ENCODE measurements around the gene ZNF827. TPM values are rescaled to one million over a fixed set of nuclear protein-coding genes. Genes with fewer than 3 reads are reported as not detected.

The ZNF827 gene
- total RNA-seq, 1 experiment from 2014 or later, result 4.8 TPM

DNA sequence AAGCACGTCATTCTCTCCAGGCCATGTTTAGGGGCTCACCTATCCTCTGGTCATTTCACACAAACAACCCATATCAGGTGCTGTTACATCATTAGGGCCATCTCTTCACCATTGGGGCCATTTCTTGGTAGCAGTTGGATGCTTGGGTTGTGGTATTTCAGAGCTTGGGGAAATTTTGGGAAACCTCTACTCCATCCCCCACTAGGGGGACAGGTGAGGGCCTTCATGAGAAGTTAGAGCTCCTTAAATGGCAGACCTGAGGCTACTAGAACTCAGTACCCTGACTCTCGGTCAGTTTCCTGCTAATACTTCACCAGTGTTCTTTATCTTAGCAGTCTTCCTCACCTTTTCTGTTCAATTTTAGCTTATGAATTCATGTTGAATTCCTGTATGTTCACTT, 50.2 kb downstream of the ZNF827 start:
- no peak for DNase-seq (ENCODE audit: low spot score)

- no peak for DNase-seq (ENCODE audit: low spot score)
These were observed 51.2 kb downstream of the ZNF827 start for GRCh38 chr4:145887241-145887991.

- no peak for DNase-seq (ENCODE audit: low spot score)
These were observed 51.8 kb downstream of the ZNF827 start for GRCh38 chr4:145886871-145887240.

- no peak for DNase-seq (ENCODE audit: low spot score)
These were observed 53.0 kb downstream of the ZNF827 start for GRCh38 chr4:145885666-145886065.

DNA sequence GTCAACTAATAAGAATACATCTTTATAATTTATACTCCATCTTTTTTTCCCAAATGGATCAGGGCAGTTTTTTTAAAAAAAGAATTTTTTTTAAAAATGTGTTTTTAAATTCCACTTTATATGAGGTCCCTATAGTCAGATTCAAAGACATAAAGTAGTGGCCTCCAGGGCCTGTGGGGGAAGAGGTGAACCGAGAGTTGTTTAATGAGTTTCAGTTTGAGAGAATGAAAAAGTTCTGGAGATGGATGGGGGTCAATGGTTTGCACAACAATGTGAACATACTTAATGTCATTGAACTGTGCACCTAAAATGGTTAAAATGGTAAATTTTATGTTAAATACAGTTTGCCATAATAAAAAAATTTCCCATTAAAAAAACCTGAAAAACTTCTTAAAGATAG, 53.8 kb downstream of the ZNF827 start:
- DNase-seq (ENCODE audit: low spot score), result no peak

GRCh38 chr4:145883101-145883694, 55.4 kb downstream of the ZNF827 start:
- DNase-seq (ENCODE audit: low spot score), result no peak

DNA sequence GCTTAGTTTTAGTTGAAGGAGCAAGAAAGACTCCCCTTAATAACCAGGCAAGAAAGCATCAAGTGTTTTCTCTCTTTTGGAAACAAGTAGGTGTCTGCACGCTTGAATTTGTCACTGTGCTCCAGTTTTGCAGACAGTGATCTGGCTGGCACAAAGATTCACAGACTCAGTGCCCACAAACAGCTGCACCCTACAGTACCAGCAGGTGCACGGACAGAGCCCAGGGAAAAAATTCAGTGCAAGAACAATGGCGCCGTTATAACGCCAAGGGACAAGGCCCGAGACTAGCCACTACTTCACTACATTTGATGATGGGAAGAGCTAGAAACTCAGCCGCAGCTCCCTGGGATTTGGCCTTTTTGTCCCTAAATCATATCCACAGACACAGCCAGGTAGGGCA, 56.0 kb downstream of the ZNF827 start:
- no peak for DNase-seq (ENCODE audit: low spot score)

GRCh38 chr4:145881989-145882388, 56.6 kb downstream of the ZNF827 start:
- DNase-seq (ENCODE audit: low spot score), result no peak

GRCh38 chr4:145881576-145881975, 57.0 kb downstream of the ZNF827 start:
- DNase-seq (ENCODE audit: low spot score), result no peak

GRCh38 chr4:145880355-145880960, 58.2 kb downstream of the ZNF827 start:
- no peak for DNase-seq (ENCODE audit: low spot score)

- DNase-seq (ENCODE audit: low spot score), result no peak
These were observed 59.0 kb downstream of the ZNF827 start for GRCh38 chr4:145879598-145879997.

- DNase-seq (ENCODE audit: low spot score), result no peak
These were observed 59.9 kb downstream of the ZNF827 start for GRCh38 chr4:145878501-145879435.

- DNase-seq (ENCODE audit: low spot score), result no peak
These were observed 62.0 kb downstream of the ZNF827 start for GRCh38 chr4:145876531-145877180.

DNA sequence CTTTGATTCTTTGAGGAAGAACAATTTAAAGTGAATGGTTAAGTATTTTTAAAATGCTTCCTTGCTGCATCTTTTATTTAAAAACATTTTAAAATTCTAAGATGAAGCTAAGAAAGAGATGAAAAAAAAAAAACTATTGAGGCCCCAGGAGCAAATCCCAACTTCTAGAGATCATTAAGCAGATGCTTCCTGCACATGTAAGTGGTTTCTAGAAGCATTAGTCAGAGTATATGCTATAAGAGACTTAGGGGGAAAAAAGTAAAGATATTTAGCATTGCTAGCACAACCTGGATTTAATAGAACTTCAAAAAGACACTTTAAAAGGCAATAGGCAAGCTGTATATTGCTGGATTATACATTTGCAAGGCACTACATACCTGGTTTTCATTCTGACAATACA, 64.7 kb downstream of the ZNF827 start:
- DNase-seq (ENCODE audit: low spot score), result no peak

DNA sequence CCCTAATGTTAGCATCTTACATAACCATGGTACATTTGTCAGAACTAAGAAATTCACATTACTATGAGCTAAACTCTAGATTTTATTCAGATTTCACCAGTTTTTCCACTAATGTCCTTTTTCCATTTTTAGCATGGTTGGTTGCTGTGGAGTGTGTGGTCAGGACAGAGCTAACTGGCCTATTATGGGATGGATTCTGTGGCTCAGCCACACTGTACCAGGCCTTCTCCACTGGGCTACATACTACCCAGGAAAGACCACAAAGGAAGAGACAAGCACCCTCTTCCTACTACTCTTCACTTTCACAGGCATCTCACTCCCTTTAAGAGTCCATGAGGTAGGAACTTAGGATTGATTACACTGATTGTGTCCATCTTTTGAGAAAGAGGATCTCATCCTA, 67.4 kb downstream of the ZNF827 start:
- no peak for DNase-seq (ENCODE audit: low spot score)

DNA sequence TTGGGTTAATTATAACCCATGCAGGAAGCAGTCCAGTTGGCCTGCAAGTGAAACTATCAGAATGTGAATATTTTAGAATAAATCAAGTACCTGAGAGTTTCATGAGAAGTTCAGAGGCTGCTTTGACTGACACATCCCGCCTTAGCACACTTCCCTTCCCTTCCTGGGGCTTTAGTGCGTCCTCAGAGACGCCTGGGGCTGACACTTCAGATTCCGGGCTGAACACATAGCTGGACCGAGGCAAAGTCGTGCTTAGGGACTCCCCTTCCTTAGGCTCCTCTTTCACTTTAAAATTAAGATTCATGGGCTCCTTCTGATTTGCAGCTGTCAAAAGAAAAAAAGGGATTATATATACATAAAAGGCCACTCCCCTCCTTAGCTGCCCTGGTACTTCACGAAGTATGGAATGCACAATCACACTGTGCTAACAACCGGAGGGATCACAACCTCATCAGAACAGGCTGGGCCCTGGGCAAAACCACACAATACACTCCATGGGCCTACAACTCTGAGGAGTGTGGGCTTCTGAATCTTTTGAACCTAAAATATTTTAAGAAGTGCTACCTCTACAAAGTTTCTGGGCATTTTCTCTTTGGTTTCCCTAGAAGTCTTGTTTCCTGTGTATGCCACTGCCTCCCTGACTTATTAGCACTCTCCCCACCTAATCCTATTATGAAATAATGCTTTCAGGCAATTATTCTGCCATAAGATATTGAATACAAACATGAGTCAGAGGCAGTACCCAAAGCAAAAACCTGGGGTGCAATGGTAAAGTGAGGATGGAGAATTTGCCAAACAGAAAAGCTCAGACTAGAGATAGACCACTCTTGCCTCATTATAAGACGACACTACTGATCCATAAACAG, 68.2 kb downstream of the ZNF827 start:
- DNase-seq (ENCODE audit: low spot score), result no peak

DNA sequence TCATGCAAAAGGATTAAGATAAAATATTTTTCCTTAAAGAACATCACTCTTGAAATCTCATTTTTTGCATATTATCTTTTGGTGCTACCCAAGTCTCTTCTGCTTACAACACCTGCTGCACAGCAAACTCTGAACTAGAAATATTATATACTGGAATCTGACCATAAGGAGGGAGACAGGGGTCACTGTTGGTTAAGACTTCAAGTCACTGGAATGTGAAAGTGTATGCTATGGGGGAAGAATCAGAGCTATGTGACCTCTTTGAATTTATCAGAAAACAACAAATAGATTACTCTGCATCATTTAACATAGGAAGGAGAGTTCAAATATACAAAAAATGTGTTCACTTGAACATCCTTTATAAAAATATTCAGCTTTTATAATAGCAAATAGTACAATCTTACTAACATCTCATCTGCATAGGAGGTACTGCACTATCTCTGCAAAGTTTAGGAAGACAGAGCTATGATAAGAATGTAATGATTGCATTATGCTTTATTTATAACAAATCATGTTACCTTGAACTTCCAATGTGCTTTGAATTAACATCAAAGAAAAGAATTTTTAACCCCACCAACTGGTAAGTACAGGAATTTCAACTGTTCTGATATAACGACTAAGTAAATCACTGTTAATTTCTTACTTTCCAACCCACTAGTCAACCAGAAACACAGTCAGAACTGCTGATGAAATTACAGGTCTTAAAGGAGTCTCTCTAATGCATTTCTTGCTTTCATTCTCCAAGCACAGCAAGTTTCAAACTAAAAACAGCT, 69.8 kb downstream of the ZNF827 start:
- peak; percentile 18 for DNase-seq (ENCODE audit: low spot score)

GRCh38 chr4:145867406-145867805, 71.2 kb downstream of the ZNF827 start:
- no peak for DNase-seq (ENCODE audit: low spot score)

DNA sequence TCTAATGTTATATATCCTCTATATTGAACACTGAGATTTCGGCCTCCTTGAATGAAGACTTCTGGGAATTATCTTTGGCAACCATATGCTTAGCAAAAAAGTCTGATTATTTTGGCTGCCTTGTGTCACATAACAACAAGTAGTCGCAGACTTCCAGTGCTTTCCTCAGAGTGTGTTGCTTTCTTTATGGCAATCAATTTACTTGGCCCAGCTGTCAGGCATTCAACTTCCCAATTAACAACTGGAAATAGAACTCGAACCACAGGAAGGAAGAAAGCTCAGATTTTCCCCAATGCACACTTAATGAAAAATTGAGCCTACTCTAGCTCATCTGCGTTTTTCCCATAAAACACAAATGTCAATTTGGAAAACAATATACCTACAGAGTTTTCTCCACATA, 71.6 kb downstream of the ZNF827 start:
- no peak for DNase-seq (ENCODE audit: low spot score)

Data from HT-29 (cell line).